Lower leg skin (tissue), 4 donors: Measurements from ENCODE around the gene KRTAP10-3. TPM values are rescaled to one million over a fixed set of nuclear protein-coding genes. Genes with fewer than 3 reads are reported as not detected.
"Not testable (repeated sequence)": the region's sequence is repeated elsewhere in the genome, so short reads cannot be mapped to it uniquely, and the experiment has no call there.

Experiments used
- DNase-seq, 2 donors: peaks; one replicate each; pipeline ENCODE4 v3.0.0-alpha.2; 2019; ENCODE audit warnings: low spot score in 2 of 2
- H3K4me3 ChIP-seq: fragments of 200-600 bp; sonication (generic); 2 replicates; pipeline ENCODE4 v1.5.1; 2017; ENCODE audit warnings: mild to moderate bottlenecking, low read depth; ENCODE audit not compliant: poor library complexity, severe bottlenecking
- POLR2A ChIP-seq, 2 donors: fragments of 450-650 bp; IDR thresholded peaks; one replicate each; pipeline ENCODE4 v1.6.1; 2016 to 2017; ENCODE audit warnings: antibody characterized with exemption in 2 of 2, mild to moderate bottlenecking in 1 of 2, moderate library complexity in 1 of 2
- WGBS, 2 donors: methylation state at CpG; one replicate each; pipeline ENCODE4 v1.1.5; 2018; 5-methylcytosine and 5-hydroxymethylcytosine counted together
- intact Hi-C: fragments of 100-400 bp; cut with DNase I; formaldehyde crosslinking; loops from one replicate; pipeline ENCODE4 v1.15.0; 2023; ENCODE audit warnings: low total_unique reads
- total RNA-seq, 4 donors: library from RNA; depleted of rRNA; stranded (reverse); fragments of >200 nt; gene quantifications; one replicate each; pipeline ENCODE4 v1.1.0, GENCODE V29; 2016
- TF ChIP-seq, protein P1 (sequence below), 3 donors: fragments of 450-650 bp; IDR thresholded peaks; one replicate each; pipeline ENCODE4 v1.5.1; 2016; ENCODE audit warnings: antibody characterized with exemption in 3 of 3, mild to moderate bottlenecking in 3 of 3, moderate library complexity in 2 of 3

KRTAP10-3 gene
- total RNA-seq, 4 donors from 2014 or later = 4.8 TPM; not detected in 3

GRCh38 chr21:44576025-44576420, 17.4 kb upstream of the KRTAP10-3 start:
- WGBS, 2 donors = 82 to 84% methylated on average over 8 to 10 of the region's 10 CpGs
- DNase-seq = peak in 1 of 2 donors; percentile 62
- TF ChIP-seq POLR2A (IDR thresholded peaks at IDR 0.05) = no peak
- TF ChIP-seq, protein P1, sequence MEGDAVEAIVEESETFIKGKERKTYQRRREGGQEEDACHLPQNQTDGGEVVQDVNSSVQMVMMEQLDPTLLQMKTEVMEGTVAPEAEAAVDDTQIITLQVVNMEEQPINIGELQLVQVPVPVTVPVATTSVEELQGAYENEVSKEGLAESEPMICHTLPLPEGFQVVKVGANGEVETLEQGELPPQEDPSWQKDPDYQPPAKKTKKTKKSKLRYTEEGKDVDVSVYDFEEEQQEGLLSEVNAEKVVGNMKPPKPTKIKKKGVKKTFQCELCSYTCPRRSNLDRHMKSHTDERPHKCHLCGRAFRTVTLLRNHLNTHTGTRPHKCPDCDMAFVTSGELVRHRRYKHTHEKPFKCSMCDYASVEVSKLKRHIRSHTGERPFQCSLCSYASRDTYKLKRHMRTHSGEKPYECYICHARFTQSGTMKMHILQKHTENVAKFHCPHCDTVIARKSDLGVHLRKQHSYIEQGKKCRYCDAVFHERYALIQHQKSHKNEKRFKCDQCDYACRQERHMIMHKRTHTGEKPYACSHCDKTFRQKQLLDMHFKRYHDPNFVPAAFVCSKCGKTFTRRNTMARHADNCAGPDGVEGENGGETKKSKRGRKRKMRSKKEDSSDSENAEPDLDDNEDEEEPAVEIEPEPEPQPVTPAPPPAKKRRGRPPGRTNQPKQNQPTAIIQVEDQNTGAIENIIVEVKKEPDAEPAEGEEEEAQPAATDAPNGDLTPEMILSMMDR (IDR thresholded peaks at IDR 0.05) = no peak
- H3K4me3 ChIP-seq = no peak overlapping the region
- intact Hi-C loops = no loop called here

DNA sequence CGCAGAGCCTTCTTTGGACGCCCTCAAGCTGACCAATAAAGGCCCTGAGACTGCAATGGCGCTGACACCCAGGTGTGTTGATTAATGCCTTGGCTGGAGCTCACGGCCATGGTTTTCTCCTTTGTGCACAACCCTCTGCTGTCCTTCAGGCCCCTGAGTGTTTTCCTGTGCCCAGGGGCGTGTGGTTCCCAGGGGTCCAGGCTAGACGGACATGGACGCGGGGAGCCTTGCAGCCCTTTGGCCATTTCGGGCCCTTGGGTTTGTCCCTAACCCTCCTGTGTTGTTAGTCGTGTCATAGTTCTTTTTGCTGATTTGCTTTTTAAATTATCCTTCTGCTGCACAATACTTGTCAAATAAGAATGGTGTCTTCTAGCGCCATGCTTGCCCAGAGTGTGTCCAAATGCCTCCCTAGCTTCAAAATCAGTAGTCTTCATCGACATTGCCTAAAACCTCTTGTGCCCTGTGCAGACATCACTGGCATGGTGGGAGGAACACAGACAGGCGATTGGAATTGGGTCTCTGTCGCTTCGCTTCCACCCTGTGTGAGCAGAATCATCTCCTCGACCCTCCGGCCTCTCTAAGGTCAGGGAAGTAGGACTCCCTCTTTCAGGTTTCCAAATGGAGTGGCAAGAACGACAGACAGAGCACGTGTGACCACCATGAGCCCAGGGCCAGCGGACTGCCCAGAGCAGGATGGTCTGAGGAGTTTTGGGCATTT, 16.9 kb upstream of the KRTAP10-3 start:
- no peak overlapping the region for H3K4me3 ChIP-seq
- DNase-seq = peak in 1 of 2 donors; percentile 63
- intact Hi-C loops = no loop called here
- TF ChIP-seq POLR2A (IDR thresholded peaks at IDR 0.05) = no peak
- 87 to 91% methylated on average over 20 of the region's 20 CpGs for WGBS, 2 donors

DNA sequence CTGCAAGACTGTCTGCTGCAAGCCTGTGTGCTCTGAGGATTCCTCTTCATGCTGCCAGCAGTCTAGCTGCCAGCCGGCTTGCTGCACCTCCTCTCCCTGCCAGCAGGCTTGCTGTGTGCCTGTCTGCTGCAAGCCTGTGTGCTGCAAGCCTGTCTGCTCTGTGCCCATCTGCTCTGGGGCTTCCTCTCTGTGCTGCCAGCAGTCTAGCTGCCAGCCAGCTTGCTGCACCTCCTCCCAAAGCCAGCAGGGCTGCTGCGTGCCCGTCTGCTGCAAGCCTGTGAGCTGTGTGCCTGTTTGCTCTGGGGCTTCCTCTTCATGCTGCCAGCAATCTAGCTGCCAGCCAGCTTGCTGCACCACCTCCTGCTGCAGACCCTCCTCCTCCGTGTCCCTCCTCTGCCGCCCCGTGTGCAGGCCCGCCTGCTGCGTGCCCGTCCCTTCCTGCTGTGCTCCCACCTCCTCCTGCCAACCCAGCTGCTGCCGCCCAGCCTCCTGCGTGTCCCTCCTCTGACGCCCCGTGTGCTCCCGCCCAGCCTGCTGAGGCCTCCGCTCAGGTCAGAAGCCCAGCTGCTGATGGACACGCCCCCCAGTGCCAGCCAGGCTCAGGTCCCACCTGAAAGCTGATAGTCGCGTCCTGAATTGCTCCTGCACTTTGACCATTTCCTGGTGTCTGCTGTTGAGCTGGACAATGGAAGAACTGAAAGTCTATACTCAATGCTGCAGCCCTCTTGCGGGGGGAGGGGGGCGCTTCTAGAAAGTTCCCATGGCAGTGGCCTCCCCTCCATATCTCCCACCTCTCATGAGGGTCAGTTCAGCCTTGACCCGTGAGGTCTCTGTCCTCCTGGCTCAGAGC, 16.1 kb upstream of the KRTAP10-3 start:
- DNase-seq = peak in 1 of 2 donors; percentile 46
- intact Hi-C loops = no loop called here
- H3K4me3 ChIP-seq = no peak overlapping the region
- 31 to 57% methylated on average over 8 to 21 of the region's 21 CpGs for WGBS, 2 donors
- TF ChIP-seq POLR2A (IDR thresholded peaks at IDR 0.05) = no peak
- TF ChIP-seq, protein P1 (IDR thresholded peaks at IDR 0.05) = no peak

DNA sequence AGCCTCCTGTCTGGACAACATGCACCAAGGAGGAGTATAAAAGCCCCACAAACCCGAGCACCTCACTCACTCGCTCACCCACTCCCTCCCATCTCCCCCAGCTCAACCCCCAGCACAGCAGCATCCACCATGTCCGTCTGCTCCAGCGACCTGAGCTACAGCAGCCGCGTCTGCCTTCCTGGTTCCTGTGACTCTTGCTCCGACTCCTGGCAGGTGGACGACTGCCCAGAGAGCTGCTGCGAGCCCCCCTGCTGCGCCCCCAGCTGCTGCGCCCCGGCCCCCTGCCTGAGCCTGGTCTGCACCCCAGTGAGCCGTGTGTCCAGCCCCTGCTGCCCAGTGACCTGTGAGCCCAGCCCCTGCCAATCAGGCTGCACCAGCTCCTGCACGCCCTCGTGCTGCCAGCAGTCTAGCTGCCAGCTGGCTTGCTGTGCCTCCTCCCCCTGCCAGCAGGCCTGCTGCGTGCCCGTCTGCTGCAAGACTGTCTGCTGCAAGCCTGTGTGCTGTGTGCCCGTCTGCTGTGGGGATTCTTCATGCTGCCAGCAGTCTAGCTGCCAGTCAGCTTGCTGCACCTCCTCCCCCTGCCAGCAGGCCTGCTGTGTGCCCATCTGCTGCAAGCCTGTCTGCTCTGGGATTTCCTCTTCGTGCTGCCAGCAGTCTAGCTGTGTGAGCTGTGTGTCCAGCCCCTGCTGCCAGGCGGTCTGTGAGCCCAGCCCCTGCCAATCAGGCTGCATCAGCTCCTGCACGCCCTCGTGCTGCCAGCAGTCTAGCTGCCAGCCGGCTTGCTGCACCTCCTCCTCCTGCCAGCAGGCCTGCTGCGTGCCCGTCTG, 15.2 kb upstream of the KRTAP10-3 start, which contains the start of gene KRTAP10-4:
Gene KRTAP10-4 (plus strand): TSS at position 100 of the 827 bp plus-strand sequence. CDS start 30 bp downstream, at position 130.
- H3K4me3 ChIP-seq, intact Hi-C loops: not testable (repeated sequence)
- 52 to 58% methylated on average over 11 to 23 of the region's 25 CpGs for WGBS, 2 donors
- peak in 1 of 2 donors; percentile 76 for DNase-seq

DNA sequence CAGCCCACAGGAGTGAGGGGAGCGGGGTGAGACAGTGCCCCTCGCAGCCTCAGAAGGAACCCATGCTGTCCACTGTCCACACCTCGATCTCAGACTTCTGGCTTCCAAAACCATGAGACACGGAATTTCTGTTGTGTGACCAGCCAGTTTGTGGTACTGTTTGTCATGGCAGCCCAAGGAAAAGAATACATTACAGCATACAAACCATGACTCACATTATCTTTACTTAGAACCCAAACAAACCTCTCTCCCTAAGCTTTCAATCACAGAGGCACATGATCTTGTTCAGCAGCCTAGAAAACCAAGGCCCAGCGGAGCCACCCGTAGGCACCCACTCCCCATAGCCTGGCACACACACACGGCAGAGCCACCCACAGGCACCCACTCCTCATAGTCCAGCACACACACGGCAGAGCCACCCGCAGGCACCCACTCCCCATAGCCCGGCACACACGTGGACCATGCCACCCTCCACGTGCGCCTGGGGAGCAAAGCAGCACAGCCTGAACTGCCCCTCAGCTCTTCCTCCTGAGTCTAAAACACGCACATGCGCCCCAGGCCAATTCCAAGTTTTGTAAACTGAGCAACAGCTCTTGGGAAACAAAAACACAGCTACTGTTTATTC, 14.5 kb upstream of the KRTAP10-3 start:
- DNase-seq = peak in 1 of 2 donors; percentile 52

More for the DNA sequence above, 14.5 kb upstream of the KRTAP10-3 start:
- WGBS, 2 donors = 76 to 84% methylated on average over 15 of the region's 15 CpGs
- TF ChIP-seq, protein P1 (IDR thresholded peaks at IDR 0.05) = no peak
- no peak for TF ChIP-seq POLR2A (IDR thresholded peaks at IDR 0.05)
- intact Hi-C loops = no loop called here
- no peak overlapping the region for H3K4me3 ChIP-seq
